Nephron progenitor cell (in vitro differentiated cells): ENCODE results near the gene ZFHX3.

ENCODE experiments used
- DNase-seq: peaks from one replicate; pipeline ENCODE4 v3.0.0; 2021
- H3K27ac Mint-ChIP-seq: 2 replicates; pipeline ENCODE4 v1.8.0; 2021; ENCODE audit warnings: mild to moderate bottlenecking, moderate library complexity, mixed read lengths
- H3K27me3 Mint-ChIP-seq: 2 replicates; pipeline ENCODE4 v1.8.0; 2021; ENCODE audit warnings: mild to moderate bottlenecking, low read depth, mixed read lengths; ENCODE audit not compliant: poor library complexity
- H3K36me3 Mint-ChIP-seq: 2 replicates; pipeline ENCODE4 v1.8.0; 2021; ENCODE audit warnings: low read depth, mixed read lengths
- H3K4me1 Mint-ChIP-seq: 2 replicates; pipeline ENCODE4 v1.8.0; 2021; ENCODE audit warnings: mixed read lengths
- H3K4me3 Mint-ChIP-seq: 2 replicates; pipeline ENCODE4 v1.8.0; 2021; ENCODE audit warnings: mild to moderate bottlenecking, moderate library complexity, mixed read lengths
- H3K9me3 Mint-ChIP-seq: 2 replicates; pipeline ENCODE4 v1.8.0; 2021; ENCODE audit warnings: mild to moderate bottlenecking, moderate library complexity, mixed read lengths
- CTCF ChIP-seq: fragments of 200-600 bp; sonication (generic); IDR thresholded peaks from 2 replicates; pipeline ENCODE4 v1.5.0; 2021; ENCODE audit warnings: antibody characterized with exemption

ZFHX3 gene

GRCh38 chr16:72833969-72834368, 214.0 kb downstream of the ZFHX3 start:
- peaks cover 29% of the 10 kb centered on the region for H3K4me1 Mint-ChIP-seq
- H3K9me3 Mint-ChIP-seq: no peaks in the 10 kb centered on the region
- no peak for DNase-seq
- H3K4me3 Mint-ChIP-seq: no peak overlapping the region
- H3K27ac Mint-ChIP-seq: no peak overlapping the region
- H3K27me3 Mint-ChIP-seq: peaks cover 7% of the 10 kb centered on the region
- H3K36me3 Mint-ChIP-seq: peaks cover 8% of the 10 kb centered on the region
- no peak for TF ChIP-seq CTCF

GRCh38 chr16:72833482-72833881, 214.4 kb downstream of the ZFHX3 start:
- H3K4me1 Mint-ChIP-seq: peaks cover 24% of the 10 kb centered on the region
- H3K9me3 Mint-ChIP-seq: no peaks in the 10 kb centered on the region
- DNase-seq: no peak
- TF ChIP-seq CTCF: no peak
- H3K36me3 Mint-ChIP-seq: peaks cover 8% of the 10 kb centered on the region
- no peak overlapping the region for H3K27ac Mint-ChIP-seq
- H3K4me3 Mint-ChIP-seq: no peak overlapping the region
- H3K27me3 Mint-ChIP-seq: peaks cover 7% of the 10 kb centered on the region

GRCh38 chr16:72832621-72833248, 215.2 kb downstream of the ZFHX3 start:
- Mint-ChIP-seq H3K27ac (no peak overlapping the region), H3K4me1 (peaks cover 17% of the 10 kb centered on the region), H3K4me3 (no peak overlapping the region), H3K27me3 (peaks cover 4% of the 10 kb centered on the region), H3K36me3 (peaks cover 11% of the 10 kb centered on the region), H3K9me3 (no peaks in the 10 kb centered on the region)
- peak; percentile 94 for DNase-seq
- TF ChIP-seq CTCF: peak; percentile 99

- H3K27ac Mint-ChIP-seq: no peak overlapping the region
- H3K4me3 Mint-ChIP-seq: no peak overlapping the region
- H3K36me3 Mint-ChIP-seq: peaks cover 13% of the 10 kb centered on the region
- peaks cover 4% of the 10 kb centered on the region for H3K27me3 Mint-ChIP-seq
- DNase-seq: no peak
- H3K9me3 Mint-ChIP-seq: no peaks in the 10 kb centered on the region
- TF ChIP-seq CTCF: no peak
- peaks cover 17% of the 10 kb centered on the region for H3K4me1 Mint-ChIP-seq
These were observed 217.8 kb downstream of the ZFHX3 start for GRCh38 chr16:72829846-72830775.

- peak overlapping the region; percentile 15 for H3K27ac Mint-ChIP-seq
- no peak for DNase-seq
These were observed 220.1 kb downstream of the ZFHX3 start for GRCh38 chr16:72827866-72828265.

More at GRCh38 chr16:72827866-72828265, 220.1 kb downstream of the ZFHX3 start:
- H3K4me1 Mint-ChIP-seq: peaks cover 17% of the 10 kb centered on the region
- no peaks in the 10 kb centered on the region for H3K9me3 Mint-ChIP-seq
- H3K4me3 Mint-ChIP-seq: no peak overlapping the region
- H3K36me3 Mint-ChIP-seq: peaks cover 16% of the 10 kb centered on the region
- TF ChIP-seq CTCF: no peak
- peaks cover 4% of the 10 kb centered on the region for H3K27me3 Mint-ChIP-seq
